Activated T-cell treated with anti-CD3 and anti-CD28 coated beads, Interleukin-2, amount 50 U/mL, for 24 hours (primary cell): ENCODE measurements around the gene BTBD2.
A peak's percentile ranks its signal among the peaks of the same experiment; 100 is the strongest.
"Not testable (repeated sequence)": the region's sequence is repeated elsewhere in the genome, so short reads cannot be mapped to it uniquely, and the experiment has no call there.

Experiments
- DNase-seq: peaks from one replicate; pipeline ENCODE4 v3.0.0-alpha.2; 2020
- H3K27ac Mint-ChIP-seq: 2 replicates; pipeline ENCODE4 v1.8.0; 2020; ENCODE audit warnings: mild to moderate bottlenecking, mixed read lengths
- H3K27me3 Mint-ChIP-seq: 2 replicates; pipeline ENCODE4 v1.8.0; 2020; ENCODE audit warnings: mixed read lengths
- H3K36me3 Mint-ChIP-seq: 2 replicates; pipeline ENCODE4 v1.8.0; 2020; ENCODE audit warnings: low read depth, mixed read lengths
- H3K4me1 Mint-ChIP-seq: 2 replicates; pipeline ENCODE4 v1.8.0; 2020; ENCODE audit warnings: low read depth, mixed read lengths
- H3K4me3 Mint-ChIP-seq: 2 replicates; pipeline ENCODE4 v1.8.0; 2020; ENCODE audit warnings: mild to moderate bottlenecking, moderate library complexity, mixed read lengths
- H3K9me3 Mint-ChIP-seq: 2 replicates; pipeline ENCODE4 v1.8.0; 2020; ENCODE audit warnings: mixed read lengths

The BTBD2 gene

GRCh38 chr19:1992759-1993260, 22.7 kb downstream of the BTBD2 start:
- DNase-seq, result peak; percentile 57
- Mint-ChIP-seq H3K36me3 (peaks cover 39% of the 10 kb centered on the region), H3K27ac (no peak overlapping the region), H3K4me3 (no peak overlapping the region), H3K9me3 (no peaks in the 10 kb centered on the region), H3K4me1 (no peaks in the 10 kb centered on the region), H3K27me3 (no peaks in the 10 kb centered on the region)

- no peak overlapping the region for H3K4me3 Mint-ChIP-seq
- H3K36me3 Mint-ChIP-seq, result peaks cover 44% of the 10 kb centered on the region
- DNase-seq, result no peak
- no peaks in the 10 kb centered on the region for H3K4me1 Mint-ChIP-seq
- H3K27me3 Mint-ChIP-seq, result no peaks in the 10 kb centered on the region
- no peaks in the 10 kb centered on the region for H3K9me3 Mint-ChIP-seq
- H3K27ac Mint-ChIP-seq, result peak overlapping the region; percentile 7
Observed at GRCh38 chr19:1991018-1991913, 24.2 kb downstream of the BTBD2 start.

- Mint-ChIP-seq H3K4me1 (no peaks in the 10 kb centered on the region), H3K27ac (no peak overlapping the region), H3K4me3 (no peak overlapping the region), H3K36me3 (peaks cover 42% of the 10 kb centered on the region), H3K27me3 (no peaks in the 10 kb centered on the region), H3K9me3 (no peaks in the 10 kb centered on the region)
- no peak for DNase-seq
Observed at GRCh38 chr19:1990230-1991017, 25.1 kb downstream of the BTBD2 start.

GRCh38 chr19:1989513-1990229, 25.8 kb downstream of the BTBD2 start:
- Mint-ChIP-seq H3K36me3 (peaks cover 49% of the 10 kb centered on the region), H3K9me3 (no peaks in the 10 kb centered on the region), H3K27ac (peak overlapping the region; percentile 26)

GRCh38 chr19:1988464-1988863, 27.1 kb downstream of the BTBD2 start:
- DNase-seq, H3K4me1 Mint-ChIP-seq, H3K27me3 Mint-ChIP-seq, H3K4me3 Mint-ChIP-seq, H3K9me3 Mint-ChIP-seq: not testable (repeated sequence)
- Mint-ChIP-seq H3K27ac (peak overlapping the region; percentile 58), H3K36me3 (peaks cover 58% of the 10 kb centered on the region)

More at GRCh38 chr19:1989513-1990229, 25.8 kb downstream of the BTBD2 start:
- Mint-ChIP-seq H3K4me1 (no peaks in the 10 kb centered on the region), H3K27me3 (no peaks in the 10 kb centered on the region), H3K4me3 (no peak overlapping the region)
- no peak for DNase-seq

- Mint-ChIP-seq H3K27ac (peak overlapping the region; percentile 44), H3K9me3 (no peaks in the 10 kb centered on the region), H3K4me1 (no peaks in the 10 kb centered on the region), H3K36me3 (peaks cover 63% of the 10 kb centered on the region), H3K4me3 (no peak overlapping the region), H3K27me3 (no peaks in the 10 kb centered on the region)
- no peak for DNase-seq
Observed at GRCh38 chr19:1987197-1988187, 28.0 kb downstream of the BTBD2 start.

- DNase-seq, result no peak
- H3K9me3 Mint-ChIP-seq, result no peaks in the 10 kb centered on the region
- H3K4me1 Mint-ChIP-seq, result no peaks in the 10 kb centered on the region
- H3K27me3 Mint-ChIP-seq, result no peaks in the 10 kb centered on the region
- no peak overlapping the region for H3K4me3 Mint-ChIP-seq
- peaks cover 70% of the 10 kb centered on the region for H3K36me3 Mint-ChIP-seq
- peak overlapping the region; percentile 3 for H3K27ac Mint-ChIP-seq
Observed at GRCh38 chr19:1986357-1987162, 29.0 kb downstream of the BTBD2 start.

GRCh38 chr19:1985588-1986356, 29.7 kb downstream of the BTBD2 start:
- peaks cover 74% of the 10 kb centered on the region for H3K36me3 Mint-ChIP-seq
- no peaks in the 10 kb centered on the region for H3K9me3 Mint-ChIP-seq
- no peak for DNase-seq
- H3K27me3 Mint-ChIP-seq, result no peaks in the 10 kb centered on the region
- no peaks in the 10 kb centered on the region for H3K4me1 Mint-ChIP-seq
- H3K4me3 Mint-ChIP-seq, result no peak overlapping the region
- no peak overlapping the region for H3K27ac Mint-ChIP-seq

- Mint-ChIP-seq H3K4me3 (no peak overlapping the region), H3K36me3 (peaks cover 69% of the 10 kb centered on the region), H3K4me1 (no peaks in the 10 kb centered on the region), H3K27me3 (no peaks in the 10 kb centered on the region), H3K9me3 (no peaks in the 10 kb centered on the region), H3K27ac (no peak overlapping the region)
- no peak for DNase-seq
Observed at GRCh38 chr19:1984357-1984756, 31.2 kb downstream of the BTBD2 start.

- no peak overlapping the region for H3K4me3 Mint-ChIP-seq
- no peaks in the 10 kb centered on the region for H3K9me3 Mint-ChIP-seq
- no peak for DNase-seq
- H3K4me1 Mint-ChIP-seq, result no peaks in the 10 kb centered on the region
- no peaks in the 10 kb centered on the region for H3K27me3 Mint-ChIP-seq
- peak overlapping the region; percentile 52 for H3K27ac Mint-ChIP-seq
- peaks cover 61% of the 10 kb centered on the region for H3K36me3 Mint-ChIP-seq
Observed at GRCh38 chr19:1981253-1981652, 34.3 kb downstream of the BTBD2 start.

GRCh38 chr19:1980809-1981181, 34.7 kb downstream of the BTBD2 start:
- H3K36me3 Mint-ChIP-seq, result peaks cover 62% of the 10 kb centered on the region
- no peaks in the 10 kb centered on the region for H3K27me3 Mint-ChIP-seq
- no peaks in the 10 kb centered on the region for H3K4me1 Mint-ChIP-seq
- no peaks in the 10 kb centered on the region for H3K9me3 Mint-ChIP-seq
- DNase-seq, result no peak
- no peak overlapping the region for H3K4me3 Mint-ChIP-seq
- H3K27ac Mint-ChIP-seq, result no peak overlapping the region

GRCh38 chr19:1980091-1980808, 35.3 kb downstream of the BTBD2 start:
- no peaks in the 10 kb centered on the region for H3K4me1 Mint-ChIP-seq
- H3K4me3 Mint-ChIP-seq, result no peak overlapping the region
- H3K27me3 Mint-ChIP-seq, result no peaks in the 10 kb centered on the region
- DNase-seq, result no peak
- peaks cover 65% of the 10 kb centered on the region for H3K36me3 Mint-ChIP-seq
- H3K9me3 Mint-ChIP-seq, result no peaks in the 10 kb centered on the region
- H3K27ac Mint-ChIP-seq, result no peak overlapping the region
